HEK293 (cell line): ENCODE results near the gene TMED4.

Experiments used
- CTCF ChIA-PET: fragments of 350-600 bp; formaldehyde crosslinking; extraction: SDS; loops from one replicate; lab custom pipeline; 2021; ENCODE audit warnings: antibody characterized with exemption; lab: Yijun Ruan, JAX
- POLR2A ChIA-PET: fragments of 300-600 bp; formaldehyde crosslinking; extraction: SDS; loops from one replicate; lab custom pipeline; 2020; ENCODE audit warnings: antibody characterized with exemption, inconsistent platforms; lab: Yijun Ruan, JAX
- H3K27ac ChIP-seq: fragments of 200-500 bp; sonication (Bioruptor generic); 2 replicates; pipeline ENCODE4 v1.5.1; 2014; ENCODE audit warnings: low read depth, low read length, control low read depth, inconsistent platforms; ENCODE audit errors: extremely low read depth
- H3K36me3 ChIP-seq, 2 experiments: fragments of 200-500 bp in 1 of 2; sonication (Bioruptor generic) in 1 of 2; 1 replicate in 1 of 2; 2 replicates in 1 of 2; pipeline ENCODE4 v1.5.1; 2014 to 2017; ENCODE audit warnings: inconsistent platforms in 2 of 2, low read length in 2 of 2; ENCODE audit not compliant: control insufficient read depth in 2 of 2, insufficient read depth in 1 of 2
- H3K4me1 ChIP-seq: fragments of 200-500 bp; sonication (Bioruptor generic); 2 replicates; pipeline ENCODE4 v1.5.1; 2014; ENCODE audit warnings: mild to moderate bottlenecking, low read length, inconsistent platforms; ENCODE audit not compliant: control insufficient read depth, insufficient read depth
- H3K4me3 ChIP-seq: 2 replicates; pipeline ENCODE4 v1.5.1; 2011; ENCODE audit warnings: low read depth, mild to moderate bottlenecking, control low read depth, low read length, moderate library complexity
- H3K9me3 ChIP-seq: fragments of 200-500 bp; sonication (Bioruptor generic); 2 replicates; pipeline ENCODE4 v1.5.1; 2014; ENCODE audit warnings: low read depth, low read length, inconsistent platforms; ENCODE audit not compliant: control insufficient read depth, insufficient read depth
- ZBTB21 ChIP-seq: fragments of 450-650 bp; formaldehyde crosslinking; IDR thresholded peaks from 2 replicates; pipeline ENCODE4 v1.5.1; 2017; ENCODE audit warnings: missing biosample characterization, missing genetic modification characterization
- ZBTB26 ChIP-seq: fragments of 450-650 bp; formaldehyde crosslinking; optimal IDR thresholded peaks from 2 replicates; pipeline ENCODE3; 2016; ENCODE audit warnings: missing biosample characterization, mild to moderate bottlenecking, missing genetic modification characterization
- ZFHX2 ChIP-seq: fragments of 450-650 bp; formaldehyde crosslinking; conservative IDR thresholded peaks from 2 replicates; pipeline ENCODE4 v1.5.1; 2016; ENCODE audit warnings: missing biosample characterization, missing genetic modification characterization
- ZFP41 ChIP-seq: fragments of 450-650 bp; formaldehyde crosslinking; IDR thresholded peaks from 2 replicates; pipeline ENCODE4 v1.5.1; 2016; ENCODE audit warnings: missing biosample characterization, missing genetic modification characterization, borderline replicate concordance
- ZIC2 ChIP-seq: fragments of 450-650 bp; formaldehyde crosslinking; IDR thresholded peaks from 2 replicates; pipeline ENCODE4 v1.5.1; 2016; ENCODE audit warnings: missing biosample characterization, missing genetic modification characterization
- ZNF133 ChIP-seq: fragments of 450-650 bp; formaldehyde crosslinking; IDR thresholded peaks from 2 replicates; pipeline ENCODE4 v1.5.1; 2016; ENCODE audit warnings: missing biosample characterization, missing genetic modification characterization
- ZNF146 ChIP-seq: fragments of 450-650 bp; formaldehyde crosslinking; IDR thresholded peaks from 2 replicates; pipeline ENCODE4 v1.5.1; 2016; ENCODE audit warnings: missing biosample characterization, missing genetic modification characterization
- ZNF280C ChIP-seq: fragments of 450-650 bp; formaldehyde crosslinking; IDR thresholded peaks from 2 replicates; pipeline ENCODE4 v1.5.1; 2016; ENCODE audit warnings: missing biosample characterization, missing genetic modification characterization
- ZNF426 ChIP-seq: fragments of 450-650 bp; formaldehyde crosslinking; IDR thresholded peaks from 2 replicates; pipeline ENCODE4 v1.5.1; 2017; ENCODE audit warnings: missing biosample characterization, missing genetic modification characterization, mild to moderate bottlenecking, inconsistent platforms, moderate library complexity
- ZNF544 ChIP-seq: fragments of 450-650 bp; formaldehyde crosslinking; IDR thresholded peaks from 2 replicates; pipeline ENCODE4 v1.5.0; 2017; ENCODE audit warnings: missing biosample characterization, missing genetic modification characterization
- ZNF548 ChIP-seq: fragments of 450-650 bp; formaldehyde crosslinking; IDR thresholded peaks from 2 replicates; pipeline ENCODE4 v1.5.1; 2016; ENCODE audit warnings: missing biosample characterization, missing genetic modification characterization
- ZNF560 ChIP-seq: fragments of 450-650 bp; formaldehyde crosslinking; IDR thresholded peaks from 2 replicates; pipeline ENCODE4 v1.5.1; 2017; ENCODE audit warnings: missing biosample characterization, missing genetic modification characterization, borderline replicate concordance
- ZNF600 ChIP-seq: fragments of 450-650 bp; formaldehyde crosslinking; IDR thresholded peaks from 2 replicates; pipeline ENCODE4 v1.5.1; 2016; ENCODE audit warnings: missing biosample characterization, missing genetic modification characterization
- ZNF701 ChIP-seq: fragments of 450-650 bp; formaldehyde crosslinking; IDR thresholded peaks from 2 replicates; pipeline ENCODE4 v1.5.1; 2016; ENCODE audit warnings: missing biosample characterization, missing genetic modification characterization
- ZNF704 ChIP-seq: fragments of 450-650 bp; formaldehyde crosslinking; IDR thresholded peaks from 2 replicates; pipeline ENCODE4 v1.5.1; 2016; ENCODE audit warnings: missing biosample characterization, missing genetic modification characterization
- TF ChIP-seq, protein P1 (sequence below): fragments of 450-650 bp; formaldehyde crosslinking; IDR thresholded peaks from 2 replicates; pipeline ENCODE4 v1.5.1; 2017; ENCODE audit warnings: missing biosample characterization, mild to moderate bottlenecking, missing genetic modification characterization, moderate library complexity
- TF ChIP-seq, protein P2 (sequence below): fragments of 450-650 bp; formaldehyde crosslinking; IDR thresholded peaks from 2 replicates; pipeline ENCODE4 v1.5.1; 2017; ENCODE audit warnings: missing biosample characterization, missing genetic modification characterization
- TF ChIP-seq, protein P3 (sequence below): fragments of 450-650 bp; IDR thresholded peaks from 2 replicates; pipeline ENCODE4 v1.5.1; 2018; ENCODE audit warnings: missing biosample characterization, missing genetic modification characterization
- TF ChIP-seq, protein P4 (sequence below): fragments of 450-650 bp; formaldehyde crosslinking; conservative IDR thresholded peaks from 2 replicates; pipeline ENCODE4 v1.5.1; 2016; ENCODE audit warnings: low read depth, missing biosample characterization, missing genetic modification characterization

Gene TMED4

GRCh38 chr7:44631458-44632115 is 49.6 kb upstream of the TMED4 start:
- ChIA-PET CTCF (interaction anchor here (0.6 kb wide), 1 partner anchor 349 kb away, joined by 3 read pairs; no protein-coding TSS in a partner anchor), POLR2A (no interaction called here)
- TF ChIP-seq ZIC2 (peak; percentile 62), ZNF426 (tag by site-specific recombination) (no peak), ZNF133 (tag by site-specific recombination) (no peak)
- TF ChIP-seq, protein P1, sequence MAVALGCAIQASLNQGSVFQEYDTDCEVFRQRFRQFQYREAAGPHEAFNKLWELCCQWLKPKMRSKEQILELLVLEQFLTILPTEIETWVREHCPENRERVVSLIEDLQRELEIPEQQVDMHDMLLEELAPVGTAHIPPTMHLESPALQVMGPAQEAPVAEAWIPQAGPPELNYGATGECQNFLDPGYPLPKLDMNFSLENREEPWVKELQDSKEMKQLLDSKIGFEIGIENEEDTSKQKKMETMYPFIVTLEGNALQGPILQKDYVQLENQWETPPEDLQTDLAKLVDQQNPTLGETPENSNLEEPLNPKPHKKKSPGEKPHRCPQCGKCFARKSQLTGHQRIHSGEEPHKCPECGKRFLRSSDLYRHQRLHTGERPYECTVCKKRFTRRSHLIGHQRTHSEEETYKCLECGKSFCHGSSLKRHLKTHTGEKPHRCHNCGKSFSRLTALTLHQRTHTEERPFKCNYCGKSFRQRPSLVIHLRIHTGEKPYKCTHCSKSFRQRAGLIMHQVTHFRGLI (tag by site-specific recombination) = 0 out of 2 replicates have a peak, but pooled peaks have one; percentile 22
- peaks cover 0 to 6% of the 10 kb centered on the region in 2 experiments; a peak in 1 of 3 replicates for H3K36me3 ChIP-seq
- no peaks in the 10 kb centered on the region for H3K9me3 ChIP-seq
- no peak overlapping the region for H3K27ac ChIP-seq
- H3K4me3 ChIP-seq = no peak overlapping the region
- H3K4me1 ChIP-seq = peaks cover 13% of the 10 kb centered on the region

- no peaks in the 10 kb centered on the region for H3K9me3 ChIP-seq
- no peak overlapping the region for H3K4me3 ChIP-seq
- peaks cover 0 to 11% of the 10 kb centered on the region in 2 experiments; a peak in 2 of 3 replicates for H3K36me3 ChIP-seq
- CTCF ChIA-PET = interaction anchor here (0.6 kb wide), 1 partner anchor 350 kb away, joined by 3 read pairs; no protein-coding TSS in a partner anchor
- no peak overlapping the region for H3K27ac ChIP-seq
- POLR2A ChIA-PET = no interaction called here
- H3K4me1 ChIP-seq = peaks cover 13% of the 10 kb centered on the region
- TF ChIP-seq ZBTB26 (tag by site-specific recombination) = no peak
- no peak for TF ChIP-seq ZNF548 (tag by site-specific recombination)
- TF ChIP-seq ZFHX2 (tag by site-specific recombination) = no peak
- TF ChIP-seq, protein P2, sequence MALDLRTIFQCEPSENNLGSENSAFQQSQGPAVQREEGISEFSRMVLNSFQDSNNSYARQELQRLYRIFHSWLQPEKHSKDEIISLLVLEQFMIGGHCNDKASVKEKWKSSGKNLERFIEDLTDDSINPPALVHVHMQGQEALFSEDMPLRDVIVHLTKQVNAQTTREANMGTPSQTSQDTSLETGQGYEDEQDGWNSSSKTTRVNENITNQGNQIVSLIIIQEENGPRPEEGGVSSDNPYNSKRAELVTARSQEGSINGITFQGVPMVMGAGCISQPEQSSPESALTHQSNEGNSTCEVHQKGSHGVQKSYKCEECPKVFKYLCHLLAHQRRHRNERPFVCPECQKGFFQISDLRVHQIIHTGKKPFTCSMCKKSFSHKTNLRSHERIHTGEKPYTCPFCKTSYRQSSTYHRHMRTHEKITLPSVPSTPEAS (tag by site-specific recombination) = no peak
- TF ChIP-seq ZFP41 (tag by site-specific recombination) = no peak
- no peak for TF ChIP-seq ZNF704 (tag by site-specific recombination)
- TF ChIP-seq ZNF544 (tag by site-specific recombination) = no peak
- TF ChIP-seq ZBTB21 (tag by site-specific recombination) = no peak
- no peak for TF ChIP-seq ZNF560
- TF ChIP-seq, protein P3, sequence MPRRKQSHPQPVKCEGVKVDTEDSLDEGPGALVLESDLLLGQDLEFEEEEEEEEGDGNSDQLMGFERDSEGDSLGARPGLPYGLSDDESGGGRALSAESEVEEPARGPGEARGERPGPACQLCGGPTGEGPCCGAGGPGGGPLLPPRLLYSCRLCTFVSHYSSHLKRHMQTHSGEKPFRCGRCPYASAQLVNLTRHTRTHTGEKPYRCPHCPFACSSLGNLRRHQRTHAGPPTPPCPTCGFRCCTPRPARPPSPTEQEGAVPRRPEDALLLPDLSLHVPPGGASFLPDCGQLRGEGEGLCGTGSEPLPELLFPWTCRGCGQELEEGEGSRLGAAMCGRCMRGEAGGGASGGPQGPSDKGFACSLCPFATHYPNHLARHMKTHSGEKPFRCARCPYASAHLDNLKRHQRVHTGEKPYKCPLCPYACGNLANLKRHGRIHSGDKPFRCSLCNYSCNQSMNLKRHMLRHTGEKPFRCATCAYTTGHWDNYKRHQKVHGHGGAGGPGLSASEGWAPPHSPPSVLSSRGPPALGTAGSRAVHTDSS (tag by site-specific recombination) = no peak
- no peak for TF ChIP-seq ZNF701 (tag by site-specific recombination)
- no peak for TF ChIP-seq ZNF280C (tag by site-specific recombination)
- TF ChIP-seq ZNF600 (tag by site-specific recombination) = no peak
- no peak for TF ChIP-seq ZNF146
- TF ChIP-seq, protein P4, sequence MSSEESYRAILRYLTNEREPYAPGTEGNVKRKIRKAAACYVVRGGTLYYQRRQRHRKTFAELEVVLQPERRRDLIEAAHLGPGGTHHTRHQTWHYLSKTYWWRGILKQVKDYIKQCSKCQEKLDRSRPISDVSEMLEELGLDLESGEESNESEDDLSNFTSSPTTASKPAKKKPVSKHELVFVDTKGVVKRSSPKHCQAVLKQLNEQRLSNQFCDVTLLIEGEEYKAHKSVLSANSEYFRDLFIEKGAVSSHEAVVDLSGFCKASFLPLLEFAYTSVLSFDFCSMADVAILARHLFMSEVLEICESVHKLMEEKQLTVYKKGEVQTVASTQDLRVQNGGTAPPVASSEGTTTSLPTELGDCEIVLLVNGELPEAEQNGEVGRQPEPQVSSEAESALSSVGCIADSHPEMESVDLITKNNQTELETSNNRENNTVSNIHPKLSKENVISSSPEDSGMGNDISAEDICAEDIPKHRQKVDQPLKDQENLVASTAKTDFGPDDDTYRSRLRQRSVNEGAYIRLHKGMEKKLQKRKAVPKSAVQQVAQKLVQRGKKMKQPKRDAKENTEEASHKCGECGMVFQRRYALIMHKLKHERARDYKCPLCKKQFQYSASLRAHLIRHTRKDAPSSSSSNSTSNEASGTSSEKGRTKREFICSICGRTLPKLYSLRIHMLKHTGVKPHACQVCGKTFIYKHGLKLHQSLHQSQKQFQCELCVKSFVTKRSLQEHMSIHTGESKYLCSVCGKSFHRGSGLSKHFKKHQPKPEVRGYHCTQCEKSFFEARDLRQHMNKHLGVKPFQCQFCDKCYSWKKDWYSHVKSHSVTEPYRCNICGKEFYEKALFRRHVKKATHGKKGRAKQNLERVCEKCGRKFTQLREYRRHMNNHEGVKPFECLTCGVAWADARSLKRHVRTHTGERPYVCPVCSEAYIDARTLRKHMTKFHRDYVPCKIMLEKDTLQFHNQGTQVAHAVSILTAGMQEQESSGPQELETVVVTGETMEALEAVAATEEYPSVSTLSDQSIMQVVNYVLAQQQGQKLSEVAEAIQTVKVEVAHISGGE (tag by site-specific recombination) = no peak
Observed at GRCh38 chr7:44630792-44631457, 48.9 kb upstream of the TMED4 start.
